IMR-90 (cell line): ENCODE data around the gene FMO5. TPM values are rescaled to one million over a fixed set of nuclear protein-coding genes. Genes with fewer than 3 reads are reported as not detected.

Source experiments
- ATAC-seq: fragments of 200-7000 bp; cut with Tn5 transposase; 2 replicates; pipeline ENCODE4 v1.9.1; 2020; ENCODE audit warnings: low read depth, mild to moderate bottlenecking, moderate library complexity
- BruUV-seq: library from RNA; stranded (reverse); fragments of 400-500 nt; replicated peaks from 2 replicates; lab custom pipeline; 2021; lab: Mats Ljungman, UMichigan
- CTCF ChIA-PET: fragments of 300-600 bp; formaldehyde crosslinking; extraction: SDS; loops from one replicate; lab custom pipeline; 2021; ENCODE audit warnings: antibody characterized with exemption; lab: Yijun Ruan, JAX
- POLR2A ChIA-PET: fragments of 300-600 bp; sonication (Branson Sonifier 250); formaldehyde crosslinking; loops from one replicate; lab custom pipeline; 2022; ENCODE audit warnings: antibody characterized with exemption; ENCODE audit not compliant: unreplicated experiment; lab: Charles Lee
- DNase-seq: peaks from one replicate; pipeline ENCODE4 v3.0.0; 2013
- H2AFZ ChIP-seq: replicated peaks from 2 replicates; pipeline ENCODE3; 2013; ENCODE audit warnings: low read length, mild to moderate bottlenecking; ENCODE audit not compliant: poor library complexity
- H2AK5ac ChIP-seq: 2 replicates; pipeline ENCODE4 v1.6.1; 2013; ENCODE audit warnings: low read depth, low read length, inconsistent platforms
- H2AK9ac ChIP-seq: replicated peaks from 2 replicates; pipeline ENCODE3; 2013; ENCODE audit warnings: mild to moderate bottlenecking, low read depth, low read length, moderate library complexity; ENCODE audit not compliant: poor library complexity
- H2BK120ac ChIP-seq: 2 replicates; pipeline ENCODE4 v1.6.1; 2013; ENCODE audit warnings: low read depth, low read length, inconsistent platforms
- H2BK15ac ChIP-seq: 3 replicates; pipeline ENCODE4 v1.6.1; 2013; ENCODE audit warnings: low read depth, low read length, inconsistent platforms
- H2BK20ac ChIP-seq: 2 replicates; pipeline ENCODE4 v1.6.1; 2013; ENCODE audit warnings: low read depth, mild to moderate bottlenecking, inconsistent platforms, low read length, moderate library complexity
- H2BK5ac ChIP-seq: 2 replicates; pipeline ENCODE4 v1.6.1; 2013; ENCODE audit warnings: mild to moderate bottlenecking, low read depth, low read length, inconsistent platforms; ENCODE audit not compliant: poor library complexity, severe bottlenecking
- H3K14ac ChIP-seq: replicated peaks from 2 replicates; pipeline ENCODE4 v1.6.1; 2013; ENCODE audit warnings: low read depth, low read length, inconsistent platforms
- H3K18ac ChIP-seq: 2 replicates; pipeline ENCODE4 v1.6.1; 2013; ENCODE audit warnings: low read depth, low read length, control low read depth
- H3K23ac ChIP-seq: 2 replicates; pipeline ENCODE4 v1.6.1; 2013; ENCODE audit warnings: low read depth, low read length, inconsistent platforms
- H3K27ac ChIP-seq: 2 replicates; pipeline ENCODE4 v1.5.1; 2013; ENCODE audit warnings: mild to moderate bottlenecking, control low read depth, low read length; ENCODE audit not compliant: insufficient read depth
- H3K27me3 ChIP-seq: 2 replicates; pipeline ENCODE4 v1.6.1; 2013; ENCODE audit warnings: low read length; ENCODE audit not compliant: control insufficient read depth, insufficient read depth
- H3K36me3 ChIP-seq: 2 replicates; pipeline ENCODE4 v1.6.1; 2013; ENCODE audit warnings: low read length, mixed read lengths; ENCODE audit not compliant: control insufficient read depth, insufficient read depth
- H3K4ac ChIP-seq: 2 replicates; pipeline ENCODE4 v1.6.1; 2013; ENCODE audit warnings: low read depth, low read length, inconsistent platforms
- H3K4me1 ChIP-seq: 2 replicates; pipeline ENCODE4 v1.6.1; 2013; ENCODE audit warnings: low read length, mixed read lengths; ENCODE audit not compliant: control insufficient read depth, insufficient read depth
- H3K4me2 ChIP-seq: 2 replicates; pipeline ENCODE4 v1.6.1; 2013; ENCODE audit warnings: low read depth, mild to moderate bottlenecking, control low read depth, low read length, moderate library complexity
- H3K4me3 ChIP-seq: 2 replicates; pipeline ENCODE4 v1.5.1; 2013; ENCODE audit warnings: low read depth, mild to moderate bottlenecking, control low read depth, low read length, moderate library complexity; ENCODE audit not compliant: insufficient read depth
- H3K56ac ChIP-seq: 2 replicates; pipeline ENCODE4 v1.6.1; 2013; ENCODE audit warnings: low read length, inconsistent platforms; ENCODE audit not compliant: insufficient read depth; ENCODE audit errors: extremely low read depth
- H3K79me1 ChIP-seq, 2 experiments: 2 replicates each; pipeline ENCODE4 v1.6.1; 2013; ENCODE audit warnings: low read length in 2 of 2, inconsistent platforms in 1 of 2, low read depth in 1 of 2
- H3K9ac ChIP-seq: 2 replicates; pipeline ENCODE4 v1.6.1; 2013; ENCODE audit warnings: low read depth, low read length, control low read depth
- H3K9me1 ChIP-seq: 2 replicates; pipeline ENCODE4 v1.6.1; 2013; ENCODE audit warnings: low read length, inconsistent platforms; ENCODE audit not compliant: insufficient read depth
- H3K9me3 ChIP-seq: 2 replicates; pipeline ENCODE4 v1.6.1; 2013; ENCODE audit warnings: low read length; ENCODE audit not compliant: control insufficient read depth, insufficient read depth
- H4K20me1 ChIP-seq: 2 replicates; pipeline ENCODE4 v1.6.1; 2013; ENCODE audit warnings: low read length, inconsistent platforms; ENCODE audit not compliant: insufficient read depth
- H4K5ac ChIP-seq: 2 replicates; pipeline ENCODE4 v1.6.1; 2013; ENCODE audit warnings: mild to moderate bottlenecking, low read depth, low read length, control low read depth
- H4K8ac ChIP-seq, 2 experiments: 2 replicates each; pipeline ENCODE4 v1.6.1; 2013; ENCODE audit warnings: low read depth in 2 of 2, low read length in 2 of 2, control low read depth in 1 of 2, inconsistent platforms in 1 of 2
- H4K91ac ChIP-seq: 2 replicates; pipeline ENCODE4 v1.6.1; 2013; ENCODE audit warnings: low read depth, low read length, inconsistent platforms; ENCODE audit not compliant: insufficient read depth
- CHD1 ChIP-seq: IDR thresholded peaks from 2 replicates; pipeline ENCODE4 v1.6.1; 2012; ENCODE audit warnings: low read depth, low read length, improper control_type of control experiment
- MAFK ChIP-seq: IDR thresholded peaks from 2 replicates; pipeline ENCODE4 v1.6.1; 2012; ENCODE audit warnings: low read depth, low read length, improper control_type of control experiment
- MAZ ChIP-seq: IDR thresholded peaks from 2 replicates; pipeline ENCODE4 v1.6.1; 2012; ENCODE audit warnings: low read depth, mild to moderate bottlenecking, low read length, improper control_type of control experiment, moderate library complexity, borderline replicate concordance
- WGBS, 2 experiments: methylation state at CpG; one replicate each; pipeline versions ENCODE4 v1.1.5 to v1.1.7; 2013; ENCODE audit warnings: missing lambda C conversion rate in 2 of 2; ENCODE audit not compliant: insufficient read length in 1 of 2; ENCODE audit errors: extremely low coverage in 2 of 2; 5-methylcytosine and 5-hydroxymethylcytosine counted together
- dilution Hi-C: fragments of 300-500 bp; cut with HindIII; formaldehyde crosslinking; loops from one replicate; pipeline ENCODE4 v1.14.3; 2018; ENCODE audit warnings: low sequenced_read_pairs; ENCODE audit not compliant: unreplicated experiment
- in situ Hi-C: fragments of 300-500 bp; cut with MboI; formaldehyde crosslinking; loops from 3 replicates; pipeline ENCODE4 v1.14.3; 2019; ENCODE audit warnings: low sequenced_read_pairs, inconsistent platforms, mixed read lengths
- intact Hi-C: fragments of 100-400 bp; cut with micrococcal nuclease; formaldehyde crosslinking; loops from 2 replicates; pipeline ENCODE4 v1.10.0; 2022
- polyA plus RNA-seq, 3 experiments: library from polyadenylated mRNA; depleted of rRNA; stranded (reverse); fragments of >200 nt; gene quantifications; 2 replicates each; pipeline ENCODE4 v1.2.3, GENCODE V29; 2012; ENCODE audit warnings: low replicate concordance in 1 of 3
- total RNA-seq: library from RNA; depleted of rRNA; stranded (reverse); fragments of >200 nt; gene quantifications from 2 replicates; pipeline ENCODE4 v1.2.3, GENCODE V29; 2012

FMO5 gene
- total and polyA plus RNA-seq, 2 of the 4 experiments (the other 2 are of a cell fraction) = 0.36 to 0.51 TPM

DNA sequence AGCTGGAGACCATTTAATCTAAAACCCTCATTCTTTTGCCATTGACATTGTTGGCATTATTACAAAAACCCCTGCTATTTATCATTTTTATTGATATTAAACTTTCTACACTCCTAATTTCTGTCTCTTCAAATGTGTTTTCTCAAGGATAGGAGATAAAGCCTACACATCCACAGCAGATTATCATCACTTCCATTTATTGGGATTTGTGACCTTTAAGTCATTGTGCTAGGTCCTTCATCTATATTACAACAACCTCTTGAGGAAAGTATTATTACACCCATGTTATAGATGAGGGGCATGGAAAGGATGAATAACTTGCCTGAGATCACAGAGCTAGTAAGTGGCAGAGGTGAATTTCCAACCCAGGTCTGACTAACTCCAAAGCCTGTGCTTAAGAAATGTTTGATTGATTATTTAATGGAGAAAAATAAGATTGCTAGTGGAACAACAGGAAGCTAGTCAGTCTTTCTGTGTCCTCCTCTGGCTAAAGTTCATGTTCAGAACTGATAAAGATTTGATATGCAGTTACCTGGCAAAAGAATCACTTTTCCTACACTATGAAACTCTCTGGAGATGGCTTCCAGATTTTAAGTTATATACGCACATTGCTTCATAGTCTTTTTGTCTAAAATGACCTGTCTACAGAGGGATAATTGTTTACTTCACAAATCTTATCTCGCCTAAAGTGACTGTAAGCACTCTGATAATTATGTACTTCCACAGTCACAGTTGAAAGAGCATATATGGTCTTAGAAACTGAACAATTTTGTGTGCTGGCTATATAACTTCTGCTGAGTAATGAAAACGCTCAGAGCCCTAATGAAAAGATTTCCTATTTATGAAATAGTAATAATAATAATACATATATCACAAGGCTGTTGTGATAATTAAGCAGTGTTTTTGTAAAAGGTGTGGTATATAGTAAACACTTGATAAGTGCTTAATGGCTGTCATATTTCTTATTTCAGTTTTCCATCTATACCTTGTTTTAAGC, 15.0 kb downstream of the FMO5 start:
- Histone ChIP-seq H2BK20ac (no peak overlapping the region), H2AK9ac (no peak overlapping the region), H4K20me1 (no peaks in the 10 kb centered on the region), H3K27me3 (no peaks in the 10 kb centered on the region), H3K9me1 (no peaks in the 10 kb centered on the region; the same call in 1 of the 2 replicates), H4K5ac (no peak overlapping the region), H2AK5ac (no peak overlapping the region), H2BK120ac (no peak overlapping the region), H3K9me3 (no peaks in the 10 kb centered on the region), H3K4me1 (no peaks in the 10 kb centered on the region), H3K18ac (no peak overlapping the region), H3K27ac (no peak overlapping the region), H2BK15ac (no peak overlapping the region), H3K9ac (no peak overlapping the region), H3K4ac (no peak overlapping the region), H4K91ac (no peak overlapping the region), H4K8ac (no peak overlapping the region), H3K23ac (no peak overlapping the region), H2BK5ac (no peak overlapping the region), H3K56ac (no peak overlapping the region), H3K79me1 (no peaks in the 10 kb centered on the region), H2AFZ (no peak overlapping the region), H3K36me3 (no peaks in the 10 kb centered on the region), H3K14ac (no peak overlapping the region), H3K4me2 (no peak overlapping the region), H3K4me3 (no peak overlapping the region)
- ChIA-PET CTCF (interaction anchor here (0.7 kb wide), 1 partner anchor 73 kb away, joined by 3 read pairs; no protein-coding TSS in a partner anchor), POLR2A (no interaction called here)
- in situ Hi-C loops = no loop called here
- ATAC-seq (no peak), DNase-seq (no peak)
- dilution Hi-C loops = no loop called here
- TF ChIP-seq CHD1 = no peak
- TF ChIP-seq MAZ = no peak
- peak; percentile 45 for TF ChIP-seq MAFK
- intact Hi-C loops = no loop called here
- no CpG with 5 or more reads among the region's 3 CpGs for WGBS, 2 experiments
- no TSS peak for BruUV-seq
